Measurements from ENCODE around the gene ATP11A.
A peak's percentile ranks its signal among the peaks of the same experiment; 100 is the strongest.
"Not testable (repeated sequence)": the region's sequence is repeated elsewhere in the genome, so short reads cannot be mapped to it uniquely, and the experiment has no call there.

Gene ATP11A

GRCh38 chr13:112670864-112671263 lies 19.0 kb upstream of the ATP11A start:
- DNase-seq: no peak

GRCh38 chr13:112671359-112671758 lies 18.5 kb upstream of the ATP11A start:
- DNase-seq: no peak

- DNase-seq: no peak
Observed at GRCh38 chr13:112672651-112673284, 17.1 kb upstream of the ATP11A start.

- no peak for DNase-seq
Observed at GRCh38 chr13:112674412-112675365, 15.1 kb upstream of the ATP11A start.

GRCh38 chr13:112675366-112675756 lies 14.5 kb upstream of the ATP11A start:
- no peak for DNase-seq

- not testable (repeated sequence) for DNase-seq
Observed at GRCh38 chr13:112677421-112677962, 12.3 kb upstream of the ATP11A start.

- DNase-seq: no peak
Observed at GRCh38 chr13:112679381-112679780, 10.5 kb upstream of the ATP11A start.

GRCh38 chr13:112679932-112680677 lies 9.7 kb upstream of the ATP11A start:
- DNase-seq: no peak

- DNase-seq: no peak
Observed at GRCh38 chr13:112680741-112681360, 9.0 kb upstream of the ATP11A start.

- DNase-seq: no peak
Observed at GRCh38 chr13:112683581-112683980, 6.3 kb upstream of the ATP11A start.

GRCh38 chr13:112684071-112684845 lies 5.6 kb upstream of the ATP11A start:
- DNase-seq: no peak

- DNase-seq: not testable (repeated sequence)
Observed at GRCh38 chr13:112685189-112685805, 4.5 kb upstream of the ATP11A start.

GRCh38 chr13:112685896-112686295 lies 3.9 kb upstream of the ATP11A start:
- no peak for DNase-seq

- DNase-seq: no peak
Observed at GRCh38 chr13:112686364-112686763, 3.5 kb upstream of the ATP11A start.

GRCh38 chr13:112686987-112687386 lies 2.9 kb upstream of the ATP11A start:
- DNase-seq: no peak

- DNase-seq: no peak
Observed at GRCh38 chr13:112687836-112688559, 1.8 kb upstream of the ATP11A start.

GRCh38 chr13:112688560-112689302 lies 1.1 kb upstream of the ATP11A start:
- DNase-seq: no peak

- DNase-seq: peak; percentile 42
Observed at GRCh38 chr13:112690283-112690929, 568 bp downstream of the ATP11A start.

GRCh38 chr13:112692104-112692503 lies 2.3 kb downstream of the ATP11A start:
- DNase-seq: no peak
